GM19438 (cell line): ENCODE measurements around the gene FGGY.
"Not testable (repeated sequence)": the region's sequence is repeated elsewhere in the genome, so short reads cannot be mapped to it uniquely, and the experiment has no call there.

Experiments
- ATAC-seq: cut with Tn5 transposase; IDR thresholded peaks from one replicate; pipeline ENCODE4 v1.9.1; 2021; ENCODE audit warnings: low read depth; ENCODE audit not compliant: unreplicated experiment

FGGY gene

GRCh38 chr1:59714219-59714618, 417.3 kb downstream of the FGGY start:
- ATAC-seq: no peak

- ATAC-seq: no peak
Measured at GRCh38 chr1:59714966-59715365, 418.1 kb downstream of the FGGY start.

- ATAC-seq: no peak
Measured at GRCh38 chr1:59716832-59717231, 419.9 kb downstream of the FGGY start.

GRCh38 chr1:59718064-59718988, 421.4 kb downstream of the FGGY start:
- ATAC-seq: no peak

GRCh38 chr1:59718989-59719360, 422.1 kb downstream of the FGGY start:
- no peak for ATAC-seq

GRCh38 chr1:59720326-59721115, 423.6 kb downstream of the FGGY start:
- ATAC-seq: no peak

GRCh38 chr1:59730302-59730701, 433.4 kb downstream of the FGGY start:
- ATAC-seq: no peak

- ATAC-seq: no peak
Measured at GRCh38 chr1:59730759-59731478, 434.0 kb downstream of the FGGY start.

GRCh38 chr1:59731591-59731990, 434.7 kb downstream of the FGGY start:
- ATAC-seq: no peak

GRCh38 chr1:59732214-59732955, 435.5 kb downstream of the FGGY start:
- ATAC-seq: no peak

GRCh38 chr1:59733443-59734141, 436.7 kb downstream of the FGGY start:
- ATAC-seq: no peak

- not testable (repeated sequence) for ATAC-seq
Measured at GRCh38 chr1:59735927-59736326, 439.0 kb downstream of the FGGY start.

- no peak for ATAC-seq
Measured at GRCh38 chr1:59736744-59737143, 439.9 kb downstream of the FGGY start.

- no peak for ATAC-seq
Measured at GRCh38 chr1:59737638-59738037, 440.7 kb downstream of the FGGY start.

- no peak for ATAC-seq
Measured at GRCh38 chr1:59738152-59738551, 441.3 kb downstream of the FGGY start.

GRCh38 chr1:59738591-59739015, 441.7 kb downstream of the FGGY start:
- ATAC-seq: no peak

- ATAC-seq: no peak
Measured at GRCh38 chr1:59739111-59739510, 442.2 kb downstream of the FGGY start.

- no peak for ATAC-seq
Measured at GRCh38 chr1:59742526-59742925, 445.6 kb downstream of the FGGY start.

GRCh38 chr1:59743324-59744091, 446.6 kb downstream of the FGGY start:
- no peak for ATAC-seq
